Activated T-helper 2 cell treated with anti-CD3 and anti-CD28 coated beads, Interferon-gamma antibody, Interleukin-2, Interleukin-4, amounts not matched to agents 10 μg/mL and 5 μg/mL and 100 μg/mL, durations not matched to agents 14 hours and 24 hours and 36 hours (primary cell): ENCODE measurements around the gene TMEFF1. TPM values are rescaled to one million over a fixed set of nuclear protein-coding genes. Genes with fewer than 3 reads are reported as not detected.

ENCODE experiments used
- DNase-seq: peaks from one replicate; pipeline ENCODE4 v3.0.0; 2021; ENCODE audit warnings: low spot score
- H3K27ac Mint-ChIP-seq: one replicate; pipeline ENCODE4 v1.8.0; 2021; ENCODE audit warnings: mixed read lengths
- H3K27me3 Mint-ChIP-seq: one replicate; pipeline ENCODE4 v1.8.0; 2021; ENCODE audit warnings: low read depth, mixed read lengths
- H3K36me3 Mint-ChIP-seq: one replicate; pipeline ENCODE4 v1.8.0; 2021; ENCODE audit warnings: low read depth, mixed read lengths
- H3K4me1 Mint-ChIP-seq: one replicate; pipeline ENCODE4 v1.8.0; 2021; ENCODE audit warnings: low read depth, mixed read lengths
- H3K4me3 Mint-ChIP-seq: one replicate; pipeline ENCODE4 v1.8.0; 2021; ENCODE audit warnings: low read depth, mild to moderate bottlenecking, moderate library complexity, mixed read lengths
- H3K9me3 Mint-ChIP-seq: one replicate; pipeline ENCODE4 v1.8.0; 2021; ENCODE audit warnings: mixed read lengths
- intact Hi-C: fragments of 100-400 bp; cut with micrococcal nuclease; formaldehyde crosslinking; loops from one replicate; pipeline ENCODE4 v1.15.1; 2023
- total RNA-seq: library from RNA; stranded (reverse); gene quantifications from 2 replicates; pipeline ENCODE4 v1.2.3, GENCODE V29; 2022

TMEFF1 gene
- total RNA-seq, 1 donor from 2014 or later = 0.52 TPM

DNA sequence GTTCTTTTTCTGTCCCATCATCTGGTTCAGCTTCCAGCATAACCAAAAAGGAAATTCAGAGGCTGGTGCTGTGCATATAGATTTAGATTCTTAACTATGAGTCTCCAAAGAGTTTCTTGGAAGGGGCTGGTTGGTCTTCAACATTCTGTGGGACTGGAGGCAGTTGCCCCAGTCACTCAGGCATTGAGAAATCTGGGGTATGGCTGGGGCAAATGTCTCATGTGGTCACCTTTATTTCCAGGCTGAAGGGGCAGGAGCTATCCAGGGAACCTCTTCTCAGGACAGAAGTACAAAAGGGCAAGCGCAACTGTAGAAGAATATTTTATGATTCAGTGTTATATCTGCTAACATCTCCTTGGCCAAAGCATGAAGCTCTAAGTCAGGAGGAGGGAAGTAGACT lies 15.4 kb upstream of the TMEFF1 start:
- Mint-ChIP-seq H3K4me3 (no peak overlapping the region), H3K27me3 (peaks cover 15% of the 10 kb centered on the region), H3K27ac (no peak overlapping the region), H3K36me3 (peaks cover 5% of the 10 kb centered on the region), H3K9me3 (no peaks in the 10 kb centered on the region), H3K4me1 (no peaks in the 10 kb centered on the region)
- DNase-seq = no peak
- intact Hi-C loops = no loop called here

DNA sequence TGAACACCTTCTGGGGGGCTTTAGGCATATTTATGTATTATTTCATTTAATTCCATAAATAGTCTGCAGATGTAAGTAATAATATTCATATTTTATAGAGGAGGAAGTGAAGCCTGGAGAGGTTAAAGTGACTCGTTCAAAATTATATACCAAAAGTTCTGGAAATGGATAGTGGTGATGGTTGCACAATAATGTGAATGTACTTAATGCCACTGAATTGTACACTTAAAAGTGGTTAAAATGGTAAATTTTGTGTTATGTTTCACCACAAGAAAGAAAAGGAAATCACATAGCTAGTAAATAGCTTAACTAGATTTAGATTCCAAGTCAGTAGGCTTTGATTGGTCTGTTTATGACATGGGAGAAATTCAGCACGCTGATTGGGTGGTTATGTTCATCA lies 13.0 kb upstream of the TMEFF1 start:
- no peaks in the 10 kb centered on the region for H3K9me3 Mint-ChIP-seq
- H3K4me1 Mint-ChIP-seq = no peaks in the 10 kb centered on the region
- intact Hi-C loops = no loop called here
- peaks cover 26% of the 10 kb centered on the region for H3K27me3 Mint-ChIP-seq
- no peak overlapping the region for H3K27ac Mint-ChIP-seq
- DNase-seq = no peak
- no peaks in the 10 kb centered on the region for H3K36me3 Mint-ChIP-seq
- H3K4me3 Mint-ChIP-seq = no peak overlapping the region

DNA sequence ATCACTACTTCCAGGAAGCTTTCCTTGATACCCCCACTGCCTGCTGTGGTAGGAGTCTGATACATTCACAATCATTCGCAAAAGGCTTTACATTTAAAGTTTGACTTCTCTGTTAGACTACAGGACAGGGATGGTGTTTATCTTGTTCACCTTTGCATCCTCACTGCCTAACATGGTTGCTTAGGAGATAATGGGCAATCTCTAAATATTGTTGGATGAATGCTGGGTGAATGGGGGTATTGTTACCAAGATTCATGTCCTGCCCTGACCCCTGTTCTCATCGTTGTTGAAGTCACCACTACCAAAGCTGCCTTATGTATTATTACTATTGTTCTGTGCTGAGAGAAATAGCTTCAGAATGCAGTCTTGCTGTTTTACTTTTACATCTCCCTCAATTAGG lies 7.7 kb upstream of the TMEFF1 start:
- H3K27me3 Mint-ChIP-seq = peaks cover 28% of the 10 kb centered on the region
- no peak for DNase-seq
- H3K27ac Mint-ChIP-seq = no peak overlapping the region
- H3K36me3 Mint-ChIP-seq = no peaks in the 10 kb centered on the region
- H3K9me3 Mint-ChIP-seq = no peaks in the 10 kb centered on the region
- H3K4me3 Mint-ChIP-seq = no peak overlapping the region
- intact Hi-C loops = no loop called here
- H3K4me1 Mint-ChIP-seq = no peaks in the 10 kb centered on the region

DNA sequence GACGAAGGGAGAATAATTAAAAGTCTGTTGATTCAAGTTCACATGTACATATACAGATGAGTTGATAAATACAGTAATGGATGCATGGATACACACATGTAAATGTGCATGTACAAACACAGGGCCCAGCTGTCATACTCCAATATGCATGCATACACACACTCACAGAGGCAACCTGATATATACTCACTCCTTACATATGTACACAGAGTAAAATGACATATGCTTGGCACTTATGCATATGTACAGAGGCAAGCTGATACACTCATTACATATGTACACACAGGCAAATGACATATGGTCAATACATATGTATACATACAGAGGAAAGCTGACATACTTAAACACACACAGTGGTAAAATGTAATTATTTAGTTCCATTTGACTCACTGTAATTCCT lies 7.2 kb upstream of the TMEFF1 start:
- H3K27ac Mint-ChIP-seq = no peak overlapping the region
- no peaks in the 10 kb centered on the region for H3K4me1 Mint-ChIP-seq
- DNase-seq = no peak
- peaks cover 31% of the 10 kb centered on the region for H3K27me3 Mint-ChIP-seq
- intact Hi-C loops = no loop called here
- no peaks in the 10 kb centered on the region for H3K9me3 Mint-ChIP-seq
- H3K36me3 Mint-ChIP-seq = no peaks in the 10 kb centered on the region
- H3K4me3 Mint-ChIP-seq = no peak overlapping the region

DNA sequence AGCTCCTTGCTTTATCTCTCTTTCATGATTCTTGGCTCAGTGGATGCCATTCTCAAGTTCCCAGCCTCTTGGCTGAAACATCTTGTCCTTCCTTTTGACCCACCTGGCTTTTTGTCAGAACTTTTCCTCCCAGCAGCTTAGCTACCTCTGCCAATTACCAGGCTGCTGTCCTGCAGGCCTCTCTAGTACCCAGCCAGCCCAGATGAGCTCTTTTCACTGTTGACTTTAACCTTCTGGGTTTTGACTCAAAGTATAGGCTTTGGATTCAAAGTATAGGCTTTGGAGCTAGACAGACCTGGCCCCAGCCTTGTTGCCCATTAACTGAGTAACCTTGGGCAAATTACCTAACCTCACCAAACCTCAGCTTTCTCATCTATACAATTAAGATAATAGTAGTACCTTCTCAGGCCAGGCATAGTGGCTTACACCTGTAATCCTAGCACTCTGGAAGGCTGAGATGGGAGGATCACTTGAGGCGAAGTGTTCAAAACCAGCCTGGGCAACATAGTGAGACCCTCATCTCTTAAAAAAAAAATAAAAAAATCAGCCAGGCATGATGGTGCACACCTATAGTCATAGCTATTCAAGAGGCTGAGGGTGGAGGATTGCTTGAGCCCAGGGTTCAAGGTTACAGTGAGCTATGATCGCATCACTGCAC lies 6.6 kb upstream of the TMEFF1 start:
- no peak for DNase-seq
- intact Hi-C loops = no loop called here

DNA sequence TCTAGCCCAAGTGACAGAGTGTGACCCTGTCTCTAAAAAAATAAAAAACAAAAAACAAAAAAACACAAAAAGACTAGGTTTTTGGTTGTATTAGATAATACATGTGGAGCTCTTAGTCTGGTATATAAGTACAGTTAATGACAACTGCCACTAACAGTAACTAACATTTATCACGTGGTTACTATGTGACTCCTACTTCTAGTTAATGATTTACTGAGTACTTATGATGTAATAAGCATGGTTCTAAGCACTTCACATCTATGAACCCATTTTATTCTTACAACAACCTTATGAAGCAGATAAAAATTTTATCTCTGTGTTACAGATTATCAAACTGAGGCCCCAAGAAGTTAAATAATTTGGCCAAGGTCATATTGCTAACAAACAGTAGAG lies 6.1 kb upstream of the TMEFF1 start:
- no peaks in the 10 kb centered on the region for H3K36me3 Mint-ChIP-seq
- no peak for DNase-seq
- no peaks in the 10 kb centered on the region for H3K4me1 Mint-ChIP-seq
- H3K4me3 Mint-ChIP-seq = no peak overlapping the region
- H3K27ac Mint-ChIP-seq = no peak overlapping the region
- intact Hi-C loops = no loop called here
- H3K27me3 Mint-ChIP-seq = peaks cover 32% of the 10 kb centered on the region
- H3K9me3 Mint-ChIP-seq = no peaks in the 10 kb centered on the region

More for the DNA sequence above, 6.6 kb upstream of the TMEFF1 start:
- Mint-ChIP-seq H3K27ac (no peak overlapping the region), H3K4me3 (no peak overlapping the region), H3K4me1 (no peaks in the 10 kb centered on the region), H3K9me3 (no peaks in the 10 kb centered on the region), H3K36me3 (no peaks in the 10 kb centered on the region), H3K27me3 (peaks cover 32% of the 10 kb centered on the region)

DNA sequence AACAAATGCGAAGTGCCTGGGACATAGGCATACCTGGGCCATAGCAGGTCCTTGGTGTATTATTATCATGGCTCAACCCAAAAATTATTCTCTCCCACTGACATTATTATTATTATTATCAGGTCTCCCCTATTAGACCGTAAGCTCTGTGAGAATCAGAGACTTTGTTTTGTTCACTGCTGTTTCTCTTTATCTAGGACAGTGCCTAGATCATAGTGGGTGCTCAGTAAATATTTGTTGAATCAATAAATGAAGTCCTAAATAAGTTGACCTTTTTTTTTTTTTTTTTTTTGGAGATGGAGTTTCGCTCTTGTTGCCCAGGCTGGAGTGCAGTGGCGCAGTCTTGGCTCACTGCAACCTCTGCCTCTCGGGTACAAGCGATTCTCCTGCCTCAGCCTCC lies 4.9 kb upstream of the TMEFF1 start:
- Mint-ChIP-seq H3K9me3 (no peaks in the 10 kb centered on the region), H3K27ac (no peak overlapping the region), H3K27me3 (peaks cover 38% of the 10 kb centered on the region), H3K36me3 (no peaks in the 10 kb centered on the region), H3K4me3 (no peak overlapping the region), H3K4me1 (peaks cover 3% of the 10 kb centered on the region)
- no peak for DNase-seq
- intact Hi-C loops = no loop called here

DNA sequence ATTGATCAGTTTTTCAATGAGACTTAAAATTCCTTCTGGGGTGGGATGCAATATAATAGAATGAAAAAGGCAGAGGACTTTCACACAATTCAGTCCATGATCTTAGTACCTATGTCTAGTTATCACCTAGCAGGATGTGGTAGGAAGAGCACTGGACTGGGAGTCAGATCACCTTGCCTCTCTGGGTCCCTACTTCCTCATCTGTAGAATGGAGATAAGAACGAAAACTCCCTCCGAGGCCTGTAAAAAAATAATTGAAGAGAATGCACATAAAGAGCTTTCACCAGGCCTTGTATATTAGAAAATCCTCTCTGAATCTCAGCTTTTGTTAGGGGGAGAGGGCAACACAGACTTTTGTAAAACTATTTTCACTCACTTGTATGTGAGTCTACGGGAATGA lies 681 bp upstream of the TMEFF1 start:
- peak overlapping the region; percentile 55 for H3K4me3 Mint-ChIP-seq
- intact Hi-C loops = loop anchor here (5.0 kb wide), 2 partner anchors 35 to 655 kb away; no protein-coding TSS in a partner anchor
- no peaks in the 10 kb centered on the region for H3K9me3 Mint-ChIP-seq
- H3K27me3 Mint-ChIP-seq = peaks cover 45% of the 10 kb centered on the region
- DNase-seq = no peak
- H3K4me1 Mint-ChIP-seq = peaks cover 8% of the 10 kb centered on the region
- H3K27ac Mint-ChIP-seq = no peak overlapping the region
- no peaks in the 10 kb centered on the region for H3K36me3 Mint-ChIP-seq

DNA sequence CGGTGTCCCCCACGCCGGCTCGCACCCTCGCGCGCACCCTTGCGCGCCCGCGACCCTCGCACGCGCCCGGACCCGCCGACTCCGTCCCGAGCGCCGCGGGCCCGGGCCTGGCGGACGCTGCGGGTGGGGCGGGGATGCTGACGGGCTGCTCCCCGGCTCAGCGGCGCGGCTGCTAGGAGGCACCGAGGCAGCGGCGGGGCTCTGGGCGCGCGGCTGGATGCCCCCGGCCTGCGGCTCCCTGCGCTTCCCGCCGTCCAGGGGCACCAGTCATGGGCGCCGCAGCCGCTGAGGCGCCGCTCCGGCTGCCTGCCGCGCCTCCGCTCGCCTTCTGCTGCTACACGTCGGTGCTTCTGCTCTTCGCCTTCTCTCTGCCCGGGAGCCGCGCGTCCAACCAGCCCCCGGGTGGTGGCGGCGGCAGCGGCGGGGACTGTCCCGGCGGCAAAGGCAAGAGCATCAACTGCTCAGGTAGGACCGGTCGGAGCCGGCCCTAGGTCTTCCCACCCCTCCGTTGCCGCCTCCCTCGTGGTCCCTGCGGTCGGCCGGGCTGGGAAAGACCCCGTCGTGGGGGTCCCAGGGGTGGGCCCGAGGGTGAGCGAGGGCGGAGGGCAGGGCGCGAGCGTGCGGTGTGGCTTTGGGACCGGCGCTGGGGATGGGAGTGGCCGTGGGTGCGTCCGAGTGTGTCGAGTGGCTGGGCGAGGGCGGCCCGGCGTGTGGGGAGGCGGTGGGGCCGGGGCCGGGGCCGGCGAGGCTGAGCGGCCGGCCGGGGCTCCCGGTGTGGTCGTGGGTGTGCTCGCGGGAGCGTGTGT lies 530 bp downstream of the TMEFF1 start:
- Mint-ChIP-seq H3K4me3 (peak overlapping the region; percentile 68), H3K27me3 (peaks cover 45% of the 10 kb centered on the region), H3K9me3 (no peaks in the 10 kb centered on the region), H3K36me3 (no peaks in the 10 kb centered on the region), H3K4me1 (peaks cover 8% of the 10 kb centered on the region), H3K27ac (no peak overlapping the region)
- intact Hi-C loops = loop anchor here (5.0 kb wide), 2 partner anchors 36 to 656 kb away; no protein-coding TSS in a partner anchor
- DNase-seq = peak; percentile 19

DNA sequence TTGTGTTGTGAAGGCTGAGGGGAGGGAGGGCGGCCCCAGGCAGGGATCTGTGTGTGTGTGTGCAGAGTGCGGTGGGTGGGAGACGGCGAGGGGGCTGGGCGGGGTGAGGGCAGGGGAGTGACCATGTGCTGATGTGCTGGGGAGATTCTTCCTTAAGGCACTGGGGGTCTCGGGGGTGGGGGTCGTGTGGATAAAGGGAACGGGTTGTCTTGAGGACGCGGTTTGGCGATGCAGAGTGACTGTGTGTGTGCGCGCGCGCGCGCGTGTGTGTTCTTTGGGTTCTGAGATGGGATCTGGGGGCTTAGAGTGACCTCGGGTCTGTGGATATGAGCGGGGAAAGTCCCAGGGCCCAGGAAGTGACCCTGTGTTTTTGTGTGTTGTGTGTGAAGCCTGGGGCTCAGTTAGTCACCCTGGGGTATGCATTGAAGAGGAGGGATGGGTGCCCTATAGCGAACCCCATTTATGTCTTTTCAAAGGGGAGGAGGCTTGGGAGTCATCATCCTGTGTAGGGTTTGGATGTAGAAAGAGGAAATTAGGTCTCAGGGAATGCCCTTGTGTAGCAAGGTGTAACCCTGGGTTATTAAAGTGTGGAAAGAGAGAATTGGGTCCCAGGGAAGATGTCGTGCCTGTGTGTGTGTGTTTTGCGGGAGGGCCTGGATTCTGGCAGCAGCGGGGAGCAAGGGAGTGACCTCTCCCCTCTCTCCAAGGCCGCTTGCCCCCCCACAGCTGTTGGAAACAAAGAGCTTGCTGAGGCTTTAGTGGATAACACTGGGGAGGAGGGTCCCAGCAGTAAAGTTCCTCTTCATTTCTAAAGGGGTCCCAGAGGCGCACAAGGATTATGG lies 1.4 kb downstream of the TMEFF1 start:
- DNase-seq = no peak
- peaks cover 43% of the 10 kb centered on the region for H3K27me3 Mint-ChIP-seq
- peaks cover 8% of the 10 kb centered on the region for H3K4me1 Mint-ChIP-seq
- no peaks in the 10 kb centered on the region for H3K9me3 Mint-ChIP-seq
- H3K4me3 Mint-ChIP-seq = peak overlapping the region; percentile 65
- intact Hi-C loops = loop anchor here (5.0 kb wide), 2 partner anchors 37 to 657 kb away; no protein-coding TSS in a partner anchor
- H3K36me3 Mint-ChIP-seq = no peaks in the 10 kb centered on the region
- H3K27ac Mint-ChIP-seq = no peak overlapping the region

DNA sequence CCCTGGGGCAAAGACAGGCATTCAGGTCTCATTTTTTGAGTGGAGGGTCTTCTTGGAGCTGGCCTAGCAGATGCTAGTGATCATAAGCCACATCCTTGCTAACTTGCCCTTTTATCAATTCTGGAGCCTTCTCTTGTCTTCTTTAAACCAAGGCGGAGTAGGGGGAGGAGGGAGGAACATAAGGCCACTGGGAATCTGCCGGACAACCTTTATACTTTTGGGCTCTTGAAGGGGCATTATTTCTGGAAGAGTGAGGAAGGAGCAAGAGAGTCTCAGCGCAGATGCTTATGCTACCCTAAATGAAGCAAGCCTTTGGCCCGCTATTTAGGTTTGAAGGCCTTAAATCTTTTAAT lies 2.0 kb downstream of the TMEFF1 start:
- intact Hi-C loops = loop anchor here (5.0 kb wide), 2 partner anchors 38 to 658 kb away; no protein-coding TSS in a partner anchor
- Mint-ChIP-seq H3K27ac (no peak overlapping the region), H3K36me3 (no peaks in the 10 kb centered on the region), H3K27me3 (peaks cover 44% of the 10 kb centered on the region), H3K9me3 (no peaks in the 10 kb centered on the region), H3K4me3 (no peak overlapping the region), H3K4me1 (peaks cover 8% of the 10 kb centered on the region)
- no peak for DNase-seq

DNA sequence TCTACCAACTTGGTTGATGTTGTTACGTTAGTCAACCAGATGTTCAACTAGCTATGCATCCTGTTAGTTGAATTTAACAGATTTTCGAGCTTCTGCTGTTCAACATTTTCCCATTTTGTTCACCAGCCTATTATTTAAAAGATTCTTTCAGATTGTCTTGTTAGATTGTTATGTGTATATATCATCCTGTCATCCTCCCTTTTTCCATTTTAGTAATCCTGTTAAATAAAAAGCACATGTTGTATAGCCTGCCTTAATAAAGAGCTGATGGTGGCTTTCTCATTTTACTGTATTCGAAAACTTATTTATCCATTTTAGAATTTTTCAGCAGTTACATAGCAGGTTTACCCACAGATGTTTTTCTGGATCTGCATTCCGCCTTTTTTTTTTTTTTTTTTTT lies 4.3 kb downstream of the TMEFF1 start:
- peaks cover 8% of the 10 kb centered on the region for H3K4me1 Mint-ChIP-seq
- no peaks in the 10 kb centered on the region for H3K36me3 Mint-ChIP-seq
- H3K27me3 Mint-ChIP-seq = peaks cover 41% of the 10 kb centered on the region
- no peaks in the 10 kb centered on the region for H3K9me3 Mint-ChIP-seq
- no peak for DNase-seq
- H3K4me3 Mint-ChIP-seq = no peak overlapping the region
- H3K27ac Mint-ChIP-seq = no peak overlapping the region
- intact Hi-C loops = no loop called here
